Measurements from ENCODE around the gene RSPH6A. TPM values are rescaled to one million over a fixed set of nuclear protein-coding genes. Genes with fewer than 3 reads are reported as not detected.

The RSPH6A gene
- total and polyA plus RNA-seq, 10 of the 15 experiments (the other 5 are each of a cell fraction or from before 2014, with no cell fraction given) = 0.03 to 0.41 (median 0.22) TPM; not detected in 4

DNA sequence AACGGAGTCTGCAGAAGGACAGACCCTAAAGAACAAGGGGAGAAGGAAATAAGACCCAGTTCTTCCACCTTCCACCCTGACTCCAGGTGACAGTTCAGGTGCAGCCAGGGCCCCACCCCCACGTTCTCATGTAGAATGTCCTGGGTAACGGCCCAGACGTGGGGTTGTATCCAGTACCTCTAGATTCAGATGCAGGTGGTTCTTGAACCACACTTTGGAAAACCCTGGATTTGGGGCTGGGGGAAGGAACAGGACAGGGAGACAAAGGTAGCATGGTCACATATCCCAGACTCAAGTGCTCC, 35.0 kb downstream of the RSPH6A start:
- DNase-seq (ENCODE audit: low read depth, low spot score) (no peak), FAIRE-seq (no peak), ATAC-seq (no peak)
- SMC1A ChIA-PET (ENCODE audit: uncharacterized antibody, unreplicated experiment) = no interaction called here
- no peak overlapping the region for H3K4me3 ChIP-seq
- CTCF ChIA-PET = interaction anchor here (0.5 to 1.8 kb wide), 3 partner anchors 10 to 50 kb away, joined by 5 to 45 read pairs (median 9); partner anchors contain the start of genes DMWD, FBXO46 and SIX5
- H3K4me2 ChIP-seq (ENCODE audit: control insufficient read depth, insufficient read depth) = no peak overlapping the region; the same call in 1 of the 2 replicates
- H3K9ac ChIP-seq (ENCODE audit: control insufficient read depth, insufficient read depth, low read length) = no peak overlapping the region
- H3K27ac ChIP-seq (ENCODE audit: control insufficient read depth, insufficient read depth) = no peak overlapping the region
- intact Hi-C loops (cut with micrococcal nuclease; ENCODE audit: unreplicated experiment) = no loop called here
- peaks cover 11% of the 10 kb centered on the region for H3K4me1 ChIP-seq (ENCODE audit: control insufficient read depth, insufficient read depth, low read length)
- no TSS peak for BruUV-seq (replicated peaks)
- H3K36me3 ChIP-seq (ENCODE audit: control insufficient read depth in 2 of 2, insufficient read depth in 2 of 2, low read length in 1 of 2) = no peaks in the 10 kb centered on the region
- POLR2A ChIA-PET = no interaction called here
- H3K79me2 ChIP-seq (ENCODE audit: control insufficient read depth, insufficient read depth, low read length) = no peaks in the 10 kb centered on the region
- no peaks in the 10 kb centered on the region for H4K20me1 ChIP-seq (ENCODE audit: control insufficient read depth, insufficient read depth)
- WGBS (ENCODE audit: insufficient coverage, insufficient replicate concordance, low lambda C conversion rate, missing lambda C conversion rate) = 36% methylated on average over 4 of the region's 4 CpGs
- TF ChIP-seq, protein P1, sequence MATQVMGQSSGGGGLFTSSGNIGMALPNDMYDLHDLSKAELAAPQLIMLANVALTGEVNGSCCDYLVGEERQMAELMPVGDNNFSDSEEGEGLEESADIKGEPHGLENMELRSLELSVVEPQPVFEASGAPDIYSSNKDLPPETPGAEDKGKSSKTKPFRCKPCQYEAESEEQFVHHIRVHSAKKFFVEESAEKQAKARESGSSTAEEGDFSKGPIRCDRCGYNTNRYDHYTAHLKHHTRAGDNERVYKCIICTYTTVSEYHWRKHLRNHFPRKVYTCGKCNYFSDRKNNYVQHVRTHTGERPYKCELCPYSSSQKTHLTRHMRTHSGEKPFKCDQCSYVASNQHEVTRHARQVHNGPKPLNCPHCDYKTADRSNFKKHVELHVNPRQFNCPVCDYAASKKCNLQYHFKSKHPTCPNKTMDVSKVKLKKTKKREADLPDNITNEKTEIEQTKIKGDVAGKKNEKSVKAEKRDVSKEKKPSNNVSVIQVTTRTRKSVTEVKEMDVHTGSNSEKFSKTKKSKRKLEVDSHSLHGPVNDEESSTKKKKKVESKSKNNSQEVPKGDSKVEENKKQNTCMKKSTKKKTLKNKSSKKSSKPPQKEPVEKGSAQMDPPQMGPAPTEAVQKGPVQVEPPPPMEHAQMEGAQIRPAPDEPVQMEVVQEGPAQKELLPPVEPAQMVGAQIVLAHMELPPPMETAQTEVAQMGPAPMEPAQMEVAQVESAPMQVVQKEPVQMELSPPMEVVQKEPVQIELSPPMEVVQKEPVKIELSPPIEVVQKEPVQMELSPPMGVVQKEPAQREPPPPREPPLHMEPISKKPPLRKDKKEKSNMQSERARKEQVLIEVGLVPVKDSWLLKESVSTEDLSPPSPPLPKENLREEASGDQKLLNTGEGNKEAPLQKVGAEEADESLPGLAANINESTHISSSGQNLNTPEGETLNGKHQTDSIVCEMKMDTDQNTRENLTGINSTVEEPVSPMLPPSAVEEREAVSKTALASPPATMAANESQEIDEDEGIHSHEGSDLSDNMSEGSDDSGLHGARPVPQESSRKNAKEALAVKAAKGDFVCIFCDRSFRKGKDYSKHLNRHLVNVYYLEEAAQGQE (IDR thresholded peaks at IDR 0.05; ENCODE audit: low read depth, low read length) = no peak
- TF ChIP-seq, protein P2, sequence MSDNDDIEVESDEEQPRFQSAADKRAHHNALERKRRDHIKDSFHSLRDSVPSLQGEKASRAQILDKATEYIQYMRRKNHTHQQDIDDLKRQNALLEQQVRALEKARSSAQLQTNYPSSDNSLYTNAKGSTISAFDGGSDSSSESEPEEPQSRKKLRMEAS (IDR thresholded peaks at IDR 0.05; ENCODE audit: low read depth, low read length) = no peak
- no peak for TF ChIP-seq JUNB (IDR thresholded peaks at IDR 0.05)
- TF ChIP-seq, protein P3, sequence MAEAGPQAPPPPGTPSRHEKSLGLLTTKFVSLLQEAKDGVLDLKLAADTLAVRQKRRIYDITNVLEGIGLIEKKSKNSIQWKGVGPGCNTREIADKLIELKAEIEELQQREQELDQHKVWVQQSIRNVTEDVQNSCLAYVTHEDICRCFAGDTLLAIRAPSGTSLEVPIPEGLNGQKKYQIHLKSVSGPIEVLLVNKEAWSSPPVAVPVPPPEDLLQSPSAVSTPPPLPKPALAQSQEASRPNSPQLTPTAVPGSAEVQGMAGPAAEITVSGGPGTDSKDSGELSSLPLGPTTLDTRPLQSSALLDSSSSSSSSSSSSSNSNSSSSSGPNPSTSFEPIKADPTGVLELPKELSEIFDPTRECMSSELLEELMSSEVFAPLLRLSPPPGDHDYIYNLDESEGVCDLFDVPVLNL (IDR thresholded peaks at IDR 0.05; ENCODE audit: low read depth, low read length) = no peak
- TF ChIP-seq ZNF217 (IDR thresholded peaks at IDR 0.05) = no peak
- no peak for TF ChIP-seq ZNF24 (IDR thresholded peaks at IDR 0.05)
- TF ChIP-seq EGR1 (IDR thresholded peaks at IDR 0.05; ENCODE audit: borderline replicate concordance in 1 of 2, low read depth in 2 of 2, low read length in 2 of 2) = no peak
- TF ChIP-seq SIX5 (IDR thresholded peaks at IDR 0.05; ENCODE audit: low read depth, low read length, severe bottlenecking) = no peak
- TF ChIP-seq CREB1 (IDR thresholded peaks at IDR 0.05; ENCODE audit: low read depth) = no peak
- TF ChIP-seq NFYB (IDR thresholded peaks at IDR 0.05; ENCODE audit: insufficient read depth, low read depth, low read length) = no peak
- no peak for TF ChIP-seq SMAD5 (IDR thresholded peaks at IDR 0.05; ENCODE audit: low read depth)
- TF ChIP-seq RBBP5 (conservative IDR thresholded peaks at IDR 0.05) = no peak
- TF ChIP-seq, protein P4, sequence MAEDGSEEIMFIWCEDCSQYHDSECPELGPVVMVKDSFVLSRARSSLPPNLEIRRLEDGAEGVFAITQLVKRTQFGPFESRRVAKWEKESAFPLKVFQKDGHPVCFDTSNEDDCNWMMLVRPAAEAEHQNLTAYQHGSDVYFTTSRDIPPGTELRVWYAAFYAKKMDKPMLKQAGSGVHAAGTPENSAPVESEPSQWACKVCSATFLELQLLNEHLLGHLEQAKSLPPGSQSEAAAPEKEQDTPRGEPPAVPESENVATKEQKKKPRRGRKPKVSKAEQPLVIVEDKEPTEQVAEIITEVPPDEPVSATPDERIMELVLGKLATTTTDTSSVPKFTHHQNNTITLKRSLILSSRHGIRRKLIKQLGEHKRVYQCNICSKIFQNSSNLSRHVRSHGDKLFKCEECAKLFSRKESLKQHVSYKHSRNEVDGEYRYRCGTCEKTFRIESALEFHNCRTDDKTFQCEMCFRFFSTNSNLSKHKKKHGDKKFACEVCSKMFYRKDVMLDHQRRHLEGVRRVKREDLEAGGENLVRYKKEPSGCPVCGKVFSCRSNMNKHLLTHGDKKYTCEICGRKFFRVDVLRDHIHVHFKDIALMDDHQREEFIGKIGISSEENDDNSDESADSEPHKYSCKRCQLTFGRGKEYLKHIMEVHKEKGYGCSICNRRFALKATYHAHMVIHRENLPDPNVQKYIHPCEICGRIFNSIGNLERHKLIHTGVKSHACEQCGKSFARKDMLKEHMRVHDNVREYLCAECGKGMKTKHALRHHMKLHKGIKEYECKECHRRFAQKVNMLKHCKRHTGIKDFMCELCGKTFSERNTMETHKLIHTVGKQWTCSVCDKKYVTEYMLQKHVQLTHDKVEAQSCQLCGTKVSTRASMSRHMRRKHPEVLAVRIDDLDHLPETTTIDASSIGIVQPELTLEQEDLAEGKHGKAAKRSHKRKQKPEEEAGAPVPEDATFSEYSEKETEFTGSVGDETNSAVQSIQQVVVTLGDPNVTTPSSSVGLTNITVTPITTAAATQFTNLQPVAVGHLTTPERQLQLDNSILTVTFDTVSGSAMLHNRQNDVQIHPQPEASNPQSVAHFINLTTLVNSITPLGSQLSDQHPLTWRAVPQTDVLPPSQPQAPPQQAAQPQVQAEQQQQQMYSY (CRISPR knock-in tag; IDR thresholded peaks at IDR 0.05) = no peak
- H3K9me3 ChIP-seq (replicated peaks; ENCODE audit: control insufficient read depth, insufficient read depth, low read length) = no peaks in the 10 kb centered on the region
- in situ Hi-C loops (cut with MboI) = no loop called here
- no peaks in the 10 kb centered on the region for H3K27me3 ChIP-seq (replicated peaks in 1 of 2; ENCODE audit: control insufficient read depth in 2 of 2, insufficient read depth in 2 of 2, low read length in 1 of 2)
- RAD21 ChIA-PET (ENCODE audit: unreplicated experiment) = no interaction called here
- no peak overlapping the region for H2AFZ ChIP-seq (ENCODE audit: control insufficient read depth, low read depth, low read length)
